ENCODE data around the gene RASGRP4.

Gene RASGRP4

DNA sequence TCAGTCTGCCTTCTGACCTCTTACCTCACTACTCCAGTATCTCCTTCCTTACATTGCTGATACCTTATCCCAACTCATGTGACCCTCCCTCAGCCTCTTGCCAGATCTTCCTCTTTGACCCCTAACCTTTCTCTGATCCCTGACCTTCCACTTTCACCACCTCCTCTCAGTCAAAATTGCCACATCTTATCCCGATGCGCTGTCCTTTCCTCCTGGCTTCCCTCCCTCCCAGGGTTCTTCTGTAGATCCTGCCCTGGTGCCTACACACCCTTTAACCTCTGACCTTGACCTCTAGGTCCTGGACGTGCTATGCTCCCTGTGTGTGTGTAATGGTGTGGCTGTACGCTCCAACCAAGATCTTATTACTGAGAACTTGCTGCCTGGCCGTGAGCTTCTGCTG lies 31.2 kb upstream of the RASGRP4 start:
- DNase-seq (ENCODE audit: low read depth) = no peak
- no peak overlapping the region for H3K4me3 ChIP-seq (ENCODE audit: low read length)
- TF ChIP-seq, protein P1, sequence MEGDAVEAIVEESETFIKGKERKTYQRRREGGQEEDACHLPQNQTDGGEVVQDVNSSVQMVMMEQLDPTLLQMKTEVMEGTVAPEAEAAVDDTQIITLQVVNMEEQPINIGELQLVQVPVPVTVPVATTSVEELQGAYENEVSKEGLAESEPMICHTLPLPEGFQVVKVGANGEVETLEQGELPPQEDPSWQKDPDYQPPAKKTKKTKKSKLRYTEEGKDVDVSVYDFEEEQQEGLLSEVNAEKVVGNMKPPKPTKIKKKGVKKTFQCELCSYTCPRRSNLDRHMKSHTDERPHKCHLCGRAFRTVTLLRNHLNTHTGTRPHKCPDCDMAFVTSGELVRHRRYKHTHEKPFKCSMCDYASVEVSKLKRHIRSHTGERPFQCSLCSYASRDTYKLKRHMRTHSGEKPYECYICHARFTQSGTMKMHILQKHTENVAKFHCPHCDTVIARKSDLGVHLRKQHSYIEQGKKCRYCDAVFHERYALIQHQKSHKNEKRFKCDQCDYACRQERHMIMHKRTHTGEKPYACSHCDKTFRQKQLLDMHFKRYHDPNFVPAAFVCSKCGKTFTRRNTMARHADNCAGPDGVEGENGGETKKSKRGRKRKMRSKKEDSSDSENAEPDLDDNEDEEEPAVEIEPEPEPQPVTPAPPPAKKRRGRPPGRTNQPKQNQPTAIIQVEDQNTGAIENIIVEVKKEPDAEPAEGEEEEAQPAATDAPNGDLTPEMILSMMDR (IDR thresholded peaks at IDR 0.05; ENCODE audit: insufficient read depth, low read depth, low read length, missing control alignments) = no peak

DNA sequence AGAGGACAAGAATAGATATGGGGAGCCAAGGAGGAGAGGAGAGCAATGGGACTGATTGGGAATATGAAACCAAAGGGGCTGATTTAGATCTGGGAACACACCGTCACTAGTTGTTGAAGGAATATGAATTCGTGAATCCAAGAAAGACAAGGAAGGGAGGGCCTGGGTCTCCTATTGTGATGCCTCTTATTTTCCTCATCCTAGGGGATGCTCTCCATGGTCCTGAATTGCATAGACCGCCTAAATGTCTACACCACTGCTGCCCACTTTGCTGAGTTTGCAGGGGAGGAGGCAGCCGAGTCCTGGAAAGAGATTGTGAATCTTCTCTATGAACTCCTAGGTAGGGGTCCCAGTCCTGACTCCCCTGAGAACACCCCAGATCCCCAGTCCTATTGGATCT lies 29.0 kb upstream of the RASGRP4 start:
- DNase-seq (ENCODE audit: low read depth) = peak; percentile 32
- TF ChIP-seq, protein P1 (IDR thresholded peaks at IDR 0.05; ENCODE audit: insufficient read depth, low read depth, low read length, missing control alignments) = no peak
- no peak overlapping the region for H3K4me3 ChIP-seq (ENCODE audit: low read length)

DNA sequence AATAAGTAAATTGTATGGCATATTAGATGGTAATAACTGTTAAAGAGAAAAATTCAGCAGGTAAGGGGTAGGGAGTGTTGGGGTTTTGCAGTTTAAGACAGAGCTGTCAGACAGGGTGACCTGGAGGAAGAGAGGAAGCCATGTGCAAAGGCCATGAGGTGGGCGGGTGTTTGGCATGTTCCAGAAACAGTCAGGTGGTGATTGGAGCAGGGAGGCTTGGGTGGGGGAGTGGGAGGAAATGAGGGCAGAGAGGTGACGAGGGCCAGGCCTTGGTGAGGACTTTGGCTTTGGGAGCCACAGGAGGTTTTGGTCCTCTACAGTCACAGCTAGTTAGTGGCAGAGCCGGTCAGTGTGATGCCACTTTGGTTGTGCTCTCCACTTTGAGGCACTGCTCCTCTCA lies 27.6 kb upstream of the RASGRP4 start:
- TF ChIP-seq, protein P1 (IDR thresholded peaks at IDR 0.05; ENCODE audit: insufficient read depth, low read depth, low read length, missing control alignments) = no peak
- DNase-seq (ENCODE audit: low read depth) = no peak
- H3K4me3 ChIP-seq (ENCODE audit: low read length) = no peak overlapping the region

DNA sequence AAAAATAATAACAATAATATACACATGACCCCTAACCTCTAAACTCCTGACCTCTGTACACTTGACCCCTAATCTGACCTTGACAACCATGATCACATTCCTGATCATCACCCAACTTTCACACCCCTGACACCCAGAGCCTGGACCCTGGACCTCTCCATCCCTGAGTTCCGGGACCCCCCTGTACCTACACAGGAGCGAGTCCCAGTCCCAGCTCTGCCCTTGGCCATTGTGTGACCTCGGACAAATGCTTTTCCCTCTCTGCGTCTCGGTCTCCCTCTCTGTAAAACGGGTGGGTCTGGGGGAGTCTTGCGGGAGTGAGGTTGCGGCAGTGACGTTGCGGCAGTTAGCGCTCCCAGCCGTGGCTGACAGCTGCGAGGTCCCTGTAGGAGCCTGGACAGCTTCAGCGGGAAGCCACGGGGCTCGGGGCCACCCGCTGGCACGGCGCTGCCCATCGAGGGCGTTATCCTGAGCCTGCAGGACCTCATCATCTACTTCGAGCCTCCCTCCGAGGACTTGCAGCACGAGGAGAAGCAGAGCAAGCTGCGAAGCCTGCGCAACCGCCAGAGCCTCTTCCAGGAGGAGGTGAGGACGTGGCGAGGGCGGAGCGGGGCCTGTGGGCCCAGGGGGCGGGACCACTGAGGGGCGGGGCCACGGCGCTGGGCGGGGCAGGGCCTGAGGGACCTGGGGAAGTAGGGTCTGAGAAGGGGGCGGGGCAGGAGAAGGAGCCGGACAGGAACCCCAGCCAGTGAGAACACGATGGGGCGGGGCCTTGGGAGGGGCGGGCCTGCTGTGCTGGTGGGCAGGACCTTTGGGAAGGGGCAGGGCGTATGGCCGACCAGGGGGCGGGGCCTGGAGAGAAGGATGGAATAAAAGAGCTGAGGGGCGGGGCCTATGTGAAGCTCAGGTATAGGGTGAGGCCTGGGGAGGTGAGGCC lies 26.7 kb upstream of the RASGRP4 start:
- TF ChIP-seq, protein P1 (IDR thresholded peaks at IDR 0.05; ENCODE audit: insufficient read depth, low read depth, low read length, missing control alignments) = no peak
- no peak for DNase-seq (ENCODE audit: low read depth)
- no peak overlapping the region for H3K4me3 ChIP-seq (ENCODE audit: low read length)

DNA sequence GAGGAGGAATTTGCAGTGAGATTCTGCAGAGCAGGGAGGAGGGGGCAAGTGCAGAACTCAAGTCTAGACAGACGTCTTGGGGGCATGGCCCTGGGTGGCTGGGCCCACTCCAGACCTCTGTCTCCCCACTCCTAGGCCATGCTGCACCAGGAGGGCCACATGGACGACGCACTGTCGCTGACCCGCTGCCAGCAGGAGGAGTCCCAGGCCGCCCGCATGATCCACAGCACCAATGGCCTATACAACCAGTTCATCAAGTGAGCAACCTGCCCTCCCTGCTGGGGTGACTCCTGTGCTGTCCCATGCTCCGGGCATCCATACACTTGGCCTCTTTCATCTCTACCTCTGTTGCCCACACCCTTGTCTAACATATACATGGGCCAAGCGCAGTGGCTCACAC lies 25.6 kb upstream of the RASGRP4 start:
- DNase-seq (ENCODE audit: low read depth) = no peak

DNA sequence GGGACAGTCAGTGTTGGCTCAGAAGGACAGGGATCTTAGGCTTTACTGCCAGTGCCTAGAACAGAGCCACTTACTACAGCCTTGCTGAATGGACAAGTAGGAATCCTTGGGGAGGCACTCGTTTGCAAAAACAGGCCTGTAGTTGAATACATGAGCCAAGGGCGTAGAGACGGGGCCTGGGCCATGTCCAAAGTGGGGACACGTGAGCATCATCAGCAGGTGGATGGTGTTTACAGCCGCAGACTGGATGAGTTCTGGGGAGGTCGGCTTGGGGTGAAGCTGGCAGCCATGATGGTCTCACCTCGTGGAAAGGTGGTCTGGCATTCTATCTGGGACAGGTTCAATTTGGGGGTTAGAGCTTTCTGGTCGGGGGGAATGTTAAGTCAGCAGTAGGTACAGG lies 25.0 kb upstream of the RASGRP4 start:
- TF ChIP-seq, protein P1 (IDR thresholded peaks at IDR 0.05; ENCODE audit: insufficient read depth, low read depth, low read length, missing control alignments) = no peak
- no peak overlapping the region for H3K4me3 ChIP-seq (ENCODE audit: low read length)
- DNase-seq (ENCODE audit: low read depth) = no peak

More for the DNA sequence above, 25.6 kb upstream of the RASGRP4 start:
- H3K4me3 ChIP-seq (ENCODE audit: low read length) = no peak overlapping the region
- TF ChIP-seq, protein P1 (IDR thresholded peaks at IDR 0.05; ENCODE audit: insufficient read depth, low read depth, low read length, missing control alignments) = no peak

DNA sequence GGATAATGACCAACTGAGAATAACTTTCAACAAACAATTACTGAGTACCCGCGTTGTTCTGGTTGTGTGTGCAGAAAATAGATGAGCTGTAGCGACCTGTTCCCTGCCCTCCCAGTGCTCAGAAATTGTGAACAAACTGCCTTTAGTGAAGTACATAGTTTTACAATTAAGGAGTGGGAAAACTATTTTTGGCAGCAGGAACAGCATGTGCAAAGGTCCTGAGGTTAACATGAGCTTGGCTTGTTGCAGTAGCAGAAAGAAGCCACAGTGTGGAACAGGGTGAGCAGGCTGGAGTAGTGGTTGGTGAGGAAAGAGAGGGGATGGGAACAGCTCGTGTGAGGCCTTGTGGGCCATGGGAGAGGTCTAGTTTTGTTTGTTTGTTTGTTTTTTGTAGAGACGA lies 23.5 kb upstream of the RASGRP4 start:
- H3K4me3 ChIP-seq (ENCODE audit: low read length) = no peak overlapping the region
- TF ChIP-seq, protein P1 (IDR thresholded peaks at IDR 0.05; ENCODE audit: insufficient read depth, low read depth, low read length, missing control alignments) = no peak
- DNase-seq (ENCODE audit: low read depth) = no peak
